ENCODE measurements around the gene SATB2. TPM values are rescaled to one million over a fixed set of nuclear protein-coding genes. Genes with fewer than 3 reads are reported as not detected.

SATB2 gene
- total RNA-seq, 1 experiment from 2014 or later = 11.2 TPM

DNA sequence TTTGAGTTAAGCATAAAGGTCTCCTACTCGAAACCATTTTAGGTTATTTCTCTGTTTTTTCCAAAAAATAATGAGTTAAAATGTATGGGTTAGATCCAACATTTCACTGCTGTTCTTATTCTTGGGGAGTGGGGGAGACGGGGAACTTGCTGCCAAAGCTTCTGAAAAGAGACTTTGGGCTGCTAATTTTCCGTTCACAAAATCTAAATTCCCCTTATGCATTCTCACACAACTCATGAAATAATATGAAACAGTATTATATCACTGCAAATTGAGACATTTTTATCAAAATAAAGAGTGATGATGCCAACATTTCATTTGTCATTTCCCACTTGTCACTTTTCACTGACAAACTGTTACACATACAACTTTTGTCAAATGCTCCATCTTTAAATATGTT is 7.8 kb downstream of the SATB2 start:
- H3K27ac Mint-ChIP-seq (ENCODE audit: unreplicated experiment) = no peak overlapping the region
- no peaks in the 10 kb centered on the region for H3K27me3 Mint-ChIP-seq (ENCODE audit: unreplicated experiment)
- intact Hi-C loops (cut with micrococcal nuclease; ENCODE audit: unreplicated experiment) = no loop called here
- no peak for DNase-seq
- no peaks in the 10 kb centered on the region for H3K9me3 Mint-ChIP-seq (ENCODE audit: low read depth, unreplicated experiment)
- H3K36me3 Mint-ChIP-seq (ENCODE audit: insufficient read depth, unreplicated experiment) = no peaks in the 10 kb centered on the region
- CTCF ChIA-PET = no interaction called here
- H3K4me3 Mint-ChIP-seq (ENCODE audit: low read depth, unreplicated experiment) = no peak overlapping the region
- no TSS peak for BruUV-seq (replicated peaks)
- no peaks in the 10 kb centered on the region for H3K4me1 Mint-ChIP-seq (ENCODE audit: low read depth, unreplicated experiment)
- no peak for TF ChIP-seq CTCF (IDR thresholded peaks at IDR 0.05; ENCODE audit: unreplicated experiment)

- CTCF ChIA-PET = no interaction called here
- H3K36me3 Mint-ChIP-seq (ENCODE audit: insufficient read depth, unreplicated experiment) = no peaks in the 10 kb centered on the region
These were observed 8.3 kb downstream of the SATB2 start for GRCh38 chr2:199449455-199449854.

DNA sequence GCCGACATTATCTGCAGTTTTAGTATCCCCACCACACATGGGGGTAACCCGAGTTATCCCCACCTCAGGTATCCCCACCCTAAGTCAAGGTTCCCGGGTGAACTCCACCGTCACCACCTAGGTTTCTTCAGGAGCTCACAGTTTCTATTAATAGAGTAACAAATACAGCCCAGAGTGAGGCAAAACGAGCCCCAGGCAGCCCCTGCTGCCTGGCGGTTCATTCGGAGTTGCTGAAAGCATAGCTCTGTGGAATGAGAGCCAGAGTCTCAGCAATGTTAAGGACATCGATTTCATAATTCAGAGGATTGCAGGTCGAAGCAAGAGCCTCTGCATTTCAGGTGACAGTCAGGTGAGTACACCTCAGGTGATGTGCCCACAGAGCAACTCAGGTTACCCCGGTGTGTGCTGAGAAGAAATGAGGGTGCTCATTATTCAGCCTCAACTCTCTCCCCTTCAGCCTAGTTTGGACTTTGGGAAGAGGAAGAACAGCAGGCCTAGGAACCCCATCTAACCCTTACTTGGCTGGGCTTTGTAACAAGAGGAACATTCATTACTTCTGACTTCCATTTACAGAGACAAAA is 10.7 kb downstream of the SATB2 start:
- intact Hi-C loops (cut with micrococcal nuclease; ENCODE audit: unreplicated experiment) = no loop called here
- Mint-ChIP-seq H3K27ac (ENCODE audit: unreplicated experiment) (no peak overlapping the region), H3K4me3 (ENCODE audit: low read depth, unreplicated experiment) (no peak overlapping the region), H3K4me1 (ENCODE audit: low read depth, unreplicated experiment) (no peaks in the 10 kb centered on the region), H3K27me3 (ENCODE audit: unreplicated experiment) (no peaks in the 10 kb centered on the region), H3K36me3 (ENCODE audit: insufficient read depth, unreplicated experiment) (no peaks in the 10 kb centered on the region), H3K9me3 (ENCODE audit: low read depth, unreplicated experiment) (no peaks in the 10 kb centered on the region)
- no TSS peak for BruUV-seq (replicated peaks)
- no peak for TF ChIP-seq CTCF (IDR thresholded peaks at IDR 0.05; ENCODE audit: unreplicated experiment)
- CTCF ChIA-PET = no interaction called here
- no peak for DNase-seq

More at GRCh38 chr2:199449455-199449854, 8.3 kb downstream of the SATB2 start:
- Mint-ChIP-seq H3K27ac (ENCODE audit: unreplicated experiment) (no peak overlapping the region), H3K4me3 (ENCODE audit: low read depth, unreplicated experiment) (no peak overlapping the region), H3K4me1 (ENCODE audit: low read depth, unreplicated experiment) (no peaks in the 10 kb centered on the region), H3K9me3 (ENCODE audit: low read depth, unreplicated experiment) (no peaks in the 10 kb centered on the region), H3K27me3 (ENCODE audit: unreplicated experiment) (no peaks in the 10 kb centered on the region)
- TF ChIP-seq CTCF (IDR thresholded peaks at IDR 0.05; ENCODE audit: unreplicated experiment) = no peak
- intact Hi-C loops (cut with micrococcal nuclease; ENCODE audit: unreplicated experiment) = no loop called here
- no TSS peak for BruUV-seq (replicated peaks)
- DNase-seq = no peak

DNA sequence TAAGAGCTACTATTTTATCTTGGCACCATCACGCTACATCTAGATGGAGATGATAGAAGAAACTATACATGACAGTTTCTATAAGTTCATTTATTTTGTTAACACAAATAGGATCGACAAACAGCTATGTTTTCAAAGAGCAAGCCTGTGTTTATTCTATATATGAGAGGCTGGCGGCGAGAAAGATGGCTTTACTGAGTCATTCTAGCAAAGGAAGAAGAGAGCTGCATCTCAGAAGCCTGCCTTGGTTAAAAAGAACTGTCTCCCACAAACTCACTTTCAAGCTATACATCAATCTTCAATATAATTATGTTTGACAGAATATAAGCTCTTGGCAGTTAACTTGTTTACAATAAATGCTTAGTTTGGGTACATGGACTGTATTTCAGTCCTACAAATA is 13.0 kb downstream of the SATB2 start:
- no peak for TF ChIP-seq CTCF (IDR thresholded peaks at IDR 0.05; ENCODE audit: unreplicated experiment)
- Mint-ChIP-seq H3K4me1 (ENCODE audit: low read depth, unreplicated experiment) (no peaks in the 10 kb centered on the region), H3K9me3 (ENCODE audit: low read depth, unreplicated experiment) (no peaks in the 10 kb centered on the region), H3K4me3 (ENCODE audit: low read depth, unreplicated experiment) (no peak overlapping the region), H3K27ac (ENCODE audit: unreplicated experiment) (no peak overlapping the region), H3K36me3 (ENCODE audit: insufficient read depth, unreplicated experiment) (no peaks in the 10 kb centered on the region), H3K27me3 (ENCODE audit: unreplicated experiment) (no peaks in the 10 kb centered on the region)
- BruUV-seq (replicated peaks) = no TSS peak
- no peak for DNase-seq
- CTCF ChIA-PET = no interaction called here
- intact Hi-C loops (cut with micrococcal nuclease; ENCODE audit: unreplicated experiment) = no loop called here

Measured in Calu3 (cell line).